SU-DHL-6 (cell line): Measurements from ENCODE around the gene HELLS.
"Not testable (repeated sequence)": the region's sequence is repeated elsewhere in the genome, so short reads cannot be mapped to it uniquely, and the experiment has no call there.

Experiments used
- H2AFZ ChIP-seq: fragments of 200-600 bp; sonication (generic); 2 replicates; pipeline ENCODE4 v1.6.1; 2014; ENCODE audit warnings: low read depth, mild to moderate bottlenecking, moderate library complexity, mixed read lengths, antibody characterized with exemption, low read length; ENCODE audit not compliant: severe bottlenecking
- H3F3A ChIP-seq: fragments of 200-600 bp; shearing (Covaris generic); 2 replicates; pipeline ENCODE4 v1.6.0; 2016; ENCODE audit warnings: antibody characterized with exemption, mild to moderate bottlenecking; ENCODE audit not compliant: insufficient read depth
- H3K27ac ChIP-seq: fragments of 200-600 bp; sonication (generic); 2 replicates; pipeline ENCODE4 v1.5.1; 2016; ENCODE audit warnings: low read depth, mild to moderate bottlenecking, low read length, moderate library complexity, mixed read lengths
- H3K27me3 ChIP-seq: fragments of 200-600 bp; sonication (generic), shearing (Covaris generic); 2 replicates; pipeline ENCODE4 v1.6.0; 2014; ENCODE audit warnings: mild to moderate bottlenecking, low read length
- H3K36me3 ChIP-seq: fragments of 200-600 bp; sonication (generic); 2 replicates; pipeline ENCODE4 v1.6.1; 2014; ENCODE audit warnings: mild to moderate bottlenecking, low read length, mixed read lengths
- H3K4me2 ChIP-seq: fragments of 300-600, 200-600 bp; shearing (Covaris generic), sonication (generic); 2 replicates; pipeline ENCODE4 v1.6.0; 2014; ENCODE audit warnings: low read length, low read depth, mild to moderate bottlenecking; ENCODE audit not compliant: poor library complexity, severe bottlenecking
- H3K4me3 ChIP-seq: fragments of 200-600 bp; sonication (generic); 2 replicates; pipeline ENCODE4 v1.5.1; 2014; ENCODE audit warnings: antibody characterized with exemption, low read length, mild to moderate bottlenecking, mixed read lengths; ENCODE audit not compliant: insufficient read depth, poor library complexity, severe bottlenecking
- H3K79me2 ChIP-seq: fragments of 200-600 bp; sonication (generic); 2 replicates; pipeline ENCODE4 v1.6.1; 2014; ENCODE audit warnings: mild to moderate bottlenecking, low read length, moderate library complexity; ENCODE audit not compliant: insufficient read depth
- H3K9ac ChIP-seq: fragments of 200-600 bp; sonication (generic); 2 replicates; pipeline ENCODE4 v1.7.0; 2014; ENCODE audit warnings: mild to moderate bottlenecking, low read length
- H3K9me2 ChIP-seq: fragments of 200-600 bp; sonication (generic); replicated peaks from 2 replicates; pipeline ENCODE4 v1.6.1; 2014; ENCODE audit warnings: low read length; ENCODE audit not compliant: insufficient read depth
- H3K9me3 ChIP-seq: fragments of 200-600 bp; sonication (generic); 2 replicates; pipeline ENCODE4 v1.6.1; 2014; ENCODE audit warnings: low read length, mixed read lengths; ENCODE audit not compliant: insufficient read depth
- H4K20me1 ChIP-seq: fragments of 200-600 bp; sonication (generic); 2 replicates; pipeline ENCODE4 v1.6.1; 2014; ENCODE audit warnings: low read depth, mild to moderate bottlenecking, antibody characterized with exemption, low read length, moderate library complexity, mixed read lengths
- CTCF ChIP-seq: fragments of 200-600 bp; sonication (generic); IDR thresholded peaks from one replicate; pipeline ENCODE4 v1.5.1; 2017; ENCODE audit warnings: antibody characterized with exemption, mild to moderate bottlenecking, low read length, moderate library complexity; ENCODE audit not compliant: insufficient read depth, poor library complexity, severe bottlenecking
- EZH2phosphoT487 ChIP-seq: fragments of 200-600 bp; sonication (generic), shearing (Covaris generic); conservative IDR thresholded peaks from 2 replicates; pipeline ENCODE4 v1.6.1; 2018; ENCODE audit warnings: mild to moderate bottlenecking, antibody characterized with exemption, low read length, moderate library complexity, mixed read lengths

The HELLS gene

GRCh38 chr10:94632954-94633353 lies 87.4 kb downstream of the HELLS start:
- Histone ChIP-seq H3K9me3 (peaks cover under 1% of the 10 kb centered on the region; the same call in 1 of the 2 replicates), H3K27me3 (no peaks in the 10 kb centered on the region), H3F3A (no peaks in the 10 kb centered on the region)

GRCh38 chr10:94638097-94638496 lies 92.5 kb downstream of the HELLS start:
- H3K79me2 ChIP-seq, H3K4me3 ChIP-seq, H3F3A ChIP-seq, H3K4me2 ChIP-seq, H3K9me2 ChIP-seq, H3K36me3 ChIP-seq, H2AFZ ChIP-seq, H3K27ac ChIP-seq, H3K9me3 ChIP-seq, H3K9ac ChIP-seq, H4K20me1 ChIP-seq, H3K27me3 ChIP-seq: not testable (repeated sequence)

More at GRCh38 chr10:94632954-94633353, 87.4 kb downstream of the HELLS start:
- Histone ChIP-seq H3K4me3 (no peak overlapping the region), H4K20me1 (no peaks in the 10 kb centered on the region), H3K79me2 (no peaks in the 10 kb centered on the region), H3K9ac (no peak overlapping the region), H3K27ac (no peak overlapping the region), H3K4me2 (no peak overlapping the region), H3K36me3 (no peaks in the 10 kb centered on the region), H2AFZ (no peak overlapping the region), H3K9me2 (no peaks in the 10 kb centered on the region)
- no peak for TF ChIP-seq CTCF

- H3K4me2 ChIP-seq: no peak overlapping the region
- H3F3A ChIP-seq: no peaks in the 10 kb centered on the region
- no peaks in the 10 kb centered on the region for H4K20me1 ChIP-seq
- TF ChIP-seq EZH2phosphoT487: no peak
- no peak for TF ChIP-seq CTCF
- H3K9me2 ChIP-seq: no peaks in the 10 kb centered on the region
- no peak overlapping the region for H2AFZ ChIP-seq
- no peaks in the 10 kb centered on the region for H3K79me2 ChIP-seq
- no peaks in the 10 kb centered on the region for H3K36me3 ChIP-seq
- no peak overlapping the region for H3K27ac ChIP-seq
- no peaks in the 10 kb centered on the region for H3K27me3 ChIP-seq
- peaks cover 6% of the 10 kb centered on the region; the same call in 1 of the 2 replicates for H3K9me3 ChIP-seq
- no peak overlapping the region for H3K9ac ChIP-seq
- no peak overlapping the region for H3K4me3 ChIP-seq
Observed at GRCh38 chr10:94639902-94640301, 94.3 kb downstream of the HELLS start.

GRCh38 chr10:94640562-94640961 lies 95.0 kb downstream of the HELLS start:
- Histone ChIP-seq H3K27me3 (no peaks in the 10 kb centered on the region), H3K27ac (no peak overlapping the region), H2AFZ (no peak overlapping the region), H3K4me2 (no peak overlapping the region), H3K79me2 (no peaks in the 10 kb centered on the region), H3K4me3 (no peak overlapping the region), H3K36me3 (no peaks in the 10 kb centered on the region), H3F3A (no peaks in the 10 kb centered on the region), H4K20me1 (no peaks in the 10 kb centered on the region), H3K9ac (no peak overlapping the region), H3K9me3 (peaks cover 6% of the 10 kb centered on the region; the same call in 1 of the 2 replicates), H3K9me2 (no peaks in the 10 kb centered on the region)
- TF ChIP-seq CTCF (no peak), EZH2phosphoT487 (no peak)
